ENCODE data around the gene LDLRAD4.
A peak's percentile ranks its signal among the peaks of the same experiment; 100 is the strongest.

LDLRAD4 gene

GRCh38 chr18:13625843-13626543 is 407.4 kb downstream of the LDLRAD4 start:
- no peak for DNase-seq

- DNase-seq: no peak
Measured at GRCh38 chr18:13626544-13626908, 408.0 kb downstream of the LDLRAD4 start.

DNA sequence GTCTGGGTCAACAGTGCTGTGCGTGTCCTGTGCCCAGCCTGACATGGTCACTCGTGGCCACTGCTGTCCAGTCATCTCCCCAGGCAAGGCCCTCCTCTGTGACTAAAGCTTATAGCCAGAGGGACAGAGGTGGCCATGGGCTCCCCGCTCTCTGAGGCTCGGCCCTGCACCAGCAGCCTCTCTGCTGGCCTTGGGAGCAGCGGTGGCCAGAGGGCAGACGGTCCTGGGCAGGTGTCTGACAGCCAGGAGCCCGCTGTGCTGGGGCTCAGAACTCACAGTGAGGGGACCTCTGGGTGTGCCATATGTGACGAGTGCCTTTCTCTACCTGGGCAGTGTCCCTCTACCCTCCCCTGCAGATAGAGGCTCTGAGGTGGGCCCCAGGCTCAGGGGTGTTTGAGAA is 409.1 kb downstream of the LDLRAD4 start:
- DNase-seq: no peak

- DNase-seq: no peak
Measured at GRCh38 chr18:13628211-13628610, 409.7 kb downstream of the LDLRAD4 start.

- peak; percentile 61 for DNase-seq
Measured at GRCh38 chr18:13629841-13630715, 411.5 kb downstream of the LDLRAD4 start.

GRCh38 chr18:13630716-13631268 is 412.2 kb downstream of the LDLRAD4 start:
- no peak for DNase-seq

GRCh38 chr18:13633700-13634099 is 415.1 kb downstream of the LDLRAD4 start:
- no peak for DNase-seq

- no peak for DNase-seq
Measured at GRCh38 chr18:13635046-13635445, 416.5 kb downstream of the LDLRAD4 start.

DNA sequence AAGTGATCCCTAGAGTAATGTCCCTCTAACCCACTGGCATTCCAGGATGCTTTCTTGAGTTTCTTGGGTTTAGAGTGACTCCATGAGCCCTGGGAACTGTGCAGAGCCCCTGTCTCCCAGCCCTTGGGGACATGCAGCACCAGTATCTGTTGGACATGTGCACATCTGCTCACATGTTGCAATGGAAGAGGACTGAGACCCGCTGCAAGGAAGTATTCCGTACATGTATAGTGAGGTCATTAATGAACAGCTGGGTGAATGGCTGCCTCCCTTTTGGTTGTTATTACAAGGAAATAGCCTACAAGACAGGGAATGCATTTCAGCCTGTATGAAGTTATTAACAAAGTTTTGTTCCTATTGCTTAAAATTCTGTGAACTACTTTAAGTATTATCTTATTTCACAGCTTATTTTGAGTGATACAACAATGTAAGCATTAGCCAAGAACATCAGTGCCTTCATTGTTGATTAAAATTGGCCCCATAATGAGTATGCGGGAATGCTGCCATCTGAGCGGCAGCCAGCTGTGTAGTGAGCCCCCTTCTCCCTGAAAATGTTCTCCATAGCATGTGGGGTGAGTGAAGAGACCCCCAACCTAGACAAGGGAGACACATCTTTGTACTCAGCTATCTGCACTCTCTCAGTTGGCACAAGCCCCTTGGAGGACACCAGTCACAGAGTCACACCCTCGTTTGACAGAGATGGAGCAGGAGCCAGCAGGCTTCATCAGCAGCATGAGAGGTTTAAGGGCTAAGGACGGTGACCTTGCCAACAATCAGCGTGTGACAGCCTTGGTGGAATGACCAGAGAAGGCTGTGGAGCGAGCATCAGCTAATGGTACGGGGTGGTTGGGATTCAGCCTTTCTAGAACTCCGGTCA is 420.4 kb downstream of the LDLRAD4 start:
- DNase-seq: no peak

GRCh38 chr18:13640266-13640860 is 421.8 kb downstream of the LDLRAD4 start:
- DNase-seq: no peak

- DNase-seq: no peak
Measured at GRCh38 chr18:13641551-13642439, 423.2 kb downstream of the LDLRAD4 start.

- no peak for DNase-seq
Measured at GRCh38 chr18:13642440-13642827, 423.9 kb downstream of the LDLRAD4 start.

GRCh38 chr18:13643261-13643751 is 424.7 kb downstream of the LDLRAD4 start:
- no peak for DNase-seq

GRCh38 chr18:13645093-13645492 is 426.5 kb downstream of the LDLRAD4 start:
- DNase-seq: no peak

DNA sequence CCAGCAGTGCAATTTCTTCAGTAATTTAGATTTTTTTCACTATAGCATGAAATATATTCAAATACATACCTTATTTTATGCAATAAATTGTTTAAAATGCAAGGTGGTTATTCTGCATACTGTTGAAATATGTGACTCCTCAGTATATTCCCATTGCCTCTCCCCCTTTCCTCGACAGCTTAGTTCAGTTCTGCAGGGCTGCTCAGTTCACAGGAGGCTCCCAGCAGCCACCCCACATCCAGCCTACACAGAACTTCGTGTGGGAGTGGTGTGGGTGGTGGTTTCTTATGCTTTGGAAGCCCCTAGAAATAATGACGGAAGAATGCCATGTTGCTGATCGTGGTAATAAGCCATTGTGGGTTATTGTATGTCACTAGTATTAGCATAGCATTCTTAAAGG is 428.1 kb downstream of the LDLRAD4 start:
- no peak for DNase-seq

GRCh38 chr18:13647761-13648160 is 429.2 kb downstream of the LDLRAD4 start:
- no peak for DNase-seq

DNA sequence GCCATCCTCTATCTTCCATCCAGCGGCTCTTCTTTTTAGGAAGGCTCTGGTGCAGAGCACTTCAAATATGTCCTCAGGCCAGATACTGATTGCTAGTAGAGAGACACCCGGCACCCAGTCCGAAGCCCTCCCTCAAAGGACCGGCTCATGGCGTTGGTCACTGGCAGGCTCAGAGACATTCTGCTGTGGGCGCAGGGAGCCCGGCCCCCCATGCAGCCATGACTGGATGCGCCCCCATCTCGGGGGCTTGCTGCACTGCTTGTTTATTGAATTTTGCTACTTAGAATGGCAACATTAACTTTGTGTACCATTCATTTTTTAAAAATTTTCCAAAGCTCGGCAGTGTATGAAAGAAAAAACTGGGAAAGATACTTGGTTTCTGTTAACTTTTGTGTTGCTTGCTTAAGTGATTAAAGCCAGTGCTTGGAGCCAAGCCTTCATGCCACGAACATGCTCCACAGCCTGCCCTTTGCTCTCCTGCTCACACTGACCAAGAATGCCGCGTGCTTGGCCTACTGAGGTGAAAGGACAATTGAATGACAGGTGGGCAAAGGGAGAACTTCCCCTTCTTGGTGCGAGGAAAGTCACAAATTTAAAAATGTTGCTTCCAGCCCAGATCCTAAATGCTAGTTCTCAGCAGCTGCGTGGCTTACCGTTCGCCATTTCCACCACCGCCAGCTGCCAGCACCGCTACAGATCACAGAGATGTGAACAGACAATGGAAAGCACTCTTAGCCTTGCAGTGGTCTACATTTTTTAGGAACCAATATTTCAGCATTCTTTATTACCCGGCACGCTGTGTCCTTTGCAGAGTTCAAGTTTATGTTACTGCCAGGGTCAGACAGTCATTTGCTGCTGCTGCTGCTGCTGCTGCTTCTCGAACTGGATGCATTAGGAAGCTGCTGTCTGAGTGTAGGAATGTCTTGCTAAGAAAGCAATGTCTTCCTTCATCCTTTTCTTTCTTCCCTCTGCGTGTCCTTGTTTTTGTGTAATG is 431.1 kb downstream of the LDLRAD4 start:
- DNase-seq: no peak

- DNase-seq: no peak
Measured at GRCh38 chr18:13653746-13654433, 435.3 kb downstream of the LDLRAD4 start.

GRCh38 chr18:13657974-13658373 is 439.4 kb downstream of the LDLRAD4 start:
- DNase-seq: no peak

Data from NCI-H2227 treated with DMSO at 0.1 percent for 48 hours (cell line).